IMR-90 (cell line): ENCODE data around the gene MIEF1. TPM values are rescaled to one million over a fixed set of nuclear protein-coding genes. Genes with fewer than 3 reads are reported as not detected.

ENCODE experiments used
- ATAC-seq: fragments of 200-7000 bp; cut with Tn5 transposase; 2 replicates; pipeline ENCODE4 v1.9.1; 2020; ENCODE audit warnings: low read depth, mild to moderate bottlenecking, moderate library complexity
- BruUV-seq: library from RNA; stranded (reverse); fragments of 400-500 nt; replicated peaks from 2 replicates; lab custom pipeline; 2021; lab: Mats Ljungman, UMichigan
- CTCF ChIA-PET: fragments of 300-600 bp; formaldehyde crosslinking; extraction: SDS; loops from one replicate; lab custom pipeline; 2021; ENCODE audit warnings: antibody characterized with exemption; lab: Yijun Ruan, JAX
- POLR2A ChIA-PET: fragments of 300-600 bp; sonication (Branson Sonifier 250); formaldehyde crosslinking; loops from one replicate; lab custom pipeline; 2022; ENCODE audit warnings: antibody characterized with exemption; ENCODE audit not compliant: unreplicated experiment; lab: Charles Lee
- DNase-seq: peaks from one replicate; pipeline ENCODE4 v3.0.0; 2013
- H2AFZ ChIP-seq: replicated peaks from 2 replicates; pipeline ENCODE3; 2013; ENCODE audit warnings: low read length, mild to moderate bottlenecking; ENCODE audit not compliant: poor library complexity
- H2AK5ac ChIP-seq: 2 replicates; pipeline ENCODE4 v1.6.1; 2013; ENCODE audit warnings: low read depth, low read length, inconsistent platforms
- H2AK9ac ChIP-seq: replicated peaks from 2 replicates; pipeline ENCODE3; 2013; ENCODE audit warnings: mild to moderate bottlenecking, low read depth, low read length, moderate library complexity; ENCODE audit not compliant: poor library complexity
- H2BK120ac ChIP-seq: 2 replicates; pipeline ENCODE4 v1.6.1; 2013; ENCODE audit warnings: low read depth, low read length, inconsistent platforms
- H2BK15ac ChIP-seq: 3 replicates; pipeline ENCODE4 v1.6.1; 2013; ENCODE audit warnings: low read depth, low read length, inconsistent platforms
- H2BK20ac ChIP-seq: 2 replicates; pipeline ENCODE4 v1.6.1; 2013; ENCODE audit warnings: low read depth, mild to moderate bottlenecking, inconsistent platforms, low read length, moderate library complexity
- H2BK5ac ChIP-seq: 2 replicates; pipeline ENCODE4 v1.6.1; 2013; ENCODE audit warnings: mild to moderate bottlenecking, low read depth, low read length, inconsistent platforms; ENCODE audit not compliant: poor library complexity, severe bottlenecking
- H3K14ac ChIP-seq: replicated peaks from 2 replicates; pipeline ENCODE4 v1.6.1; 2013; ENCODE audit warnings: low read depth, low read length, inconsistent platforms
- H3K18ac ChIP-seq: 2 replicates; pipeline ENCODE4 v1.6.1; 2013; ENCODE audit warnings: low read depth, low read length, control low read depth
- H3K23ac ChIP-seq: 2 replicates; pipeline ENCODE4 v1.6.1; 2013; ENCODE audit warnings: low read depth, low read length, inconsistent platforms
- H3K27ac ChIP-seq: 2 replicates; pipeline ENCODE4 v1.5.1; 2013; ENCODE audit warnings: mild to moderate bottlenecking, control low read depth, low read length; ENCODE audit not compliant: insufficient read depth
- H3K27me3 ChIP-seq: 2 replicates; pipeline ENCODE4 v1.6.1; 2013; ENCODE audit warnings: low read length; ENCODE audit not compliant: control insufficient read depth, insufficient read depth
- H3K36me3 ChIP-seq: 2 replicates; pipeline ENCODE4 v1.6.1; 2013; ENCODE audit warnings: low read length, mixed read lengths; ENCODE audit not compliant: control insufficient read depth, insufficient read depth
- H3K4ac ChIP-seq: 2 replicates; pipeline ENCODE4 v1.6.1; 2013; ENCODE audit warnings: low read depth, low read length, inconsistent platforms
- H3K4me1 ChIP-seq: 2 replicates; pipeline ENCODE4 v1.6.1; 2013; ENCODE audit warnings: low read length, mixed read lengths; ENCODE audit not compliant: control insufficient read depth, insufficient read depth
- H3K4me2 ChIP-seq: 2 replicates; pipeline ENCODE4 v1.6.1; 2013; ENCODE audit warnings: low read depth, mild to moderate bottlenecking, control low read depth, low read length, moderate library complexity
- H3K4me3 ChIP-seq: 2 replicates; pipeline ENCODE4 v1.5.1; 2013; ENCODE audit warnings: low read depth, mild to moderate bottlenecking, control low read depth, low read length, moderate library complexity; ENCODE audit not compliant: insufficient read depth
- H3K56ac ChIP-seq: 2 replicates; pipeline ENCODE4 v1.6.1; 2013; ENCODE audit warnings: low read length, inconsistent platforms; ENCODE audit not compliant: insufficient read depth; ENCODE audit errors: extremely low read depth
- H3K79me1 ChIP-seq, 2 experiments: 2 replicates each; pipeline ENCODE4 v1.6.1; 2013; ENCODE audit warnings: low read length in 2 of 2, inconsistent platforms in 1 of 2, low read depth in 1 of 2
- H3K9ac ChIP-seq: 2 replicates; pipeline ENCODE4 v1.6.1; 2013; ENCODE audit warnings: low read depth, low read length, control low read depth
- H3K9me1 ChIP-seq: 2 replicates; pipeline ENCODE4 v1.6.1; 2013; ENCODE audit warnings: low read length, inconsistent platforms; ENCODE audit not compliant: insufficient read depth
- H3K9me3 ChIP-seq: 2 replicates; pipeline ENCODE4 v1.6.1; 2013; ENCODE audit warnings: low read length; ENCODE audit not compliant: control insufficient read depth, insufficient read depth
- H4K20me1 ChIP-seq: 2 replicates; pipeline ENCODE4 v1.6.1; 2013; ENCODE audit warnings: low read length, inconsistent platforms; ENCODE audit not compliant: insufficient read depth
- H4K5ac ChIP-seq: 2 replicates; pipeline ENCODE4 v1.6.1; 2013; ENCODE audit warnings: mild to moderate bottlenecking, low read depth, low read length, control low read depth
- H4K8ac ChIP-seq, 2 experiments: 2 replicates each; pipeline ENCODE4 v1.6.1; 2013; ENCODE audit warnings: low read depth in 2 of 2, low read length in 2 of 2, control low read depth in 1 of 2, inconsistent platforms in 1 of 2
- H4K91ac ChIP-seq: 2 replicates; pipeline ENCODE4 v1.6.1; 2013; ENCODE audit warnings: low read depth, low read length, inconsistent platforms; ENCODE audit not compliant: insufficient read depth
- BHLHE40 ChIP-seq: fragments of 150-350 bp; IDR thresholded peaks from 2 replicates; pipeline ENCODE4 v1.6.1; 2016; ENCODE audit warnings: mild to moderate bottlenecking, low read depth, low read length
- CEBPB ChIP-seq: IDR thresholded peaks from 2 replicates; pipeline ENCODE4 v1.6.1; 2012; ENCODE audit warnings: low read depth, low read length, improper control_type of control experiment
- CTCF ChIP-seq: conservative IDR thresholded peaks from 2 replicates; pipeline ENCODE4 v1.5.1; 2012; ENCODE audit warnings: mild to moderate bottlenecking, low read depth, low read length, improper control_type of control experiment
- FOS ChIP-seq: fragments of 150-350 bp; IDR thresholded peaks from 2 replicates; pipeline ENCODE4 v1.6.1; 2016; ENCODE audit warnings: low read depth, low read length
- MAFK ChIP-seq: IDR thresholded peaks from 2 replicates; pipeline ENCODE4 v1.6.1; 2012; ENCODE audit warnings: low read depth, low read length, improper control_type of control experiment
- MAZ ChIP-seq: IDR thresholded peaks from 2 replicates; pipeline ENCODE4 v1.6.1; 2012; ENCODE audit warnings: low read depth, mild to moderate bottlenecking, low read length, improper control_type of control experiment, moderate library complexity, borderline replicate concordance
- MXI1 ChIP-seq: IDR thresholded peaks from 2 replicates; pipeline ENCODE4 v1.6.1; 2012; ENCODE audit warnings: low read depth, mild to moderate bottlenecking, low read length, moderate library complexity, borderline replicate concordance
- NFE2L2 ChIP-seq: fragments of 150-350 bp; IDR thresholded peaks from 2 replicates; pipeline ENCODE4 v1.6.1; 2016; ENCODE audit warnings: low read depth, mild to moderate bottlenecking, low read length
- POLR2A ChIP-seq: IDR thresholded peaks from 2 replicates; pipeline ENCODE4 v1.6.1; 2012; ENCODE audit warnings: mild to moderate bottlenecking, low read depth, low read length
- RAD21 ChIP-seq: IDR thresholded peaks from 2 replicates; pipeline ENCODE4 v1.6.1; 2012; ENCODE audit warnings: low read length, improper control_type of control experiment
- RCOR1 ChIP-seq: IDR thresholded peaks from 2 replicates; pipeline ENCODE4 v1.6.1; 2012; ENCODE audit warnings: mild to moderate bottlenecking, low read length, improper control_type of control experiment; ENCODE audit not compliant: insufficient replicate concordance
- RFX5 ChIP-seq: IDR thresholded peaks from 2 replicates; pipeline ENCODE4 v1.8.0; 2012; ENCODE audit warnings: low read depth, mild to moderate bottlenecking, low read length, moderate library complexity
- USF2 ChIP-seq: fragments of 150-350 bp; IDR thresholded peaks from 2 replicates; pipeline ENCODE4 v1.6.1; 2017; ENCODE audit warnings: mild to moderate bottlenecking, antibody characterized with exemption, low read length, low read depth
- WGBS, 2 experiments: methylation state at CpG; one replicate each; pipeline versions ENCODE4 v1.1.5 to v1.1.7; 2013; ENCODE audit warnings: missing lambda C conversion rate in 2 of 2; ENCODE audit not compliant: insufficient read length in 1 of 2; ENCODE audit errors: extremely low coverage in 2 of 2; 5-methylcytosine and 5-hydroxymethylcytosine counted together
- dilution Hi-C: fragments of 300-500 bp; cut with HindIII; formaldehyde crosslinking; loops from one replicate; pipeline ENCODE4 v1.14.3; 2018; ENCODE audit warnings: low sequenced_read_pairs; ENCODE audit not compliant: unreplicated experiment
- in situ Hi-C: fragments of 300-500 bp; cut with MboI; formaldehyde crosslinking; loops from 3 replicates; pipeline ENCODE4 v1.14.3; 2019; ENCODE audit warnings: low sequenced_read_pairs, inconsistent platforms, mixed read lengths
- intact Hi-C: fragments of 100-400 bp; cut with micrococcal nuclease; formaldehyde crosslinking; loops from 2 replicates; pipeline ENCODE4 v1.10.0; 2022
- polyA plus RNA-seq, 3 experiments: library from polyadenylated mRNA; depleted of rRNA; stranded (reverse); fragments of >200 nt; gene quantifications; 2 replicates each; pipeline ENCODE4 v1.2.3, GENCODE V29; 2012; ENCODE audit warnings: low replicate concordance in 1 of 3
- total RNA-seq: library from RNA; depleted of rRNA; stranded (reverse); fragments of >200 nt; gene quantifications from 2 replicates; pipeline ENCODE4 v1.2.3, GENCODE V29; 2012

Gene MIEF1
- total and polyA plus RNA-seq, 2 of the 4 experiments (the other 2 are of a cell fraction) = 9.7 to 16.9 TPM

- H3K18ac ChIP-seq = no peak overlapping the region
- H4K8ac ChIP-seq = no peak overlapping the region; a peak in 1 of 4 replicates
- no peak overlapping the region for H3K4me3 ChIP-seq
- H2AFZ ChIP-seq = no peak overlapping the region
- peaks cover 18% of the 10 kb centered on the region; the same call in 1 of the 2 replicates for H4K20me1 ChIP-seq
- H3K56ac ChIP-seq = no peak overlapping the region
- dilution Hi-C loops = no loop called here
- H3K4ac ChIP-seq = no peak overlapping the region
- no peak overlapping the region for H2AK9ac ChIP-seq
- H2BK15ac ChIP-seq = no peak overlapping the region
- peaks cover 29 to 62% of the 10 kb centered on the region in 2 experiments for H3K79me1 ChIP-seq
- no peak overlapping the region for H3K27ac ChIP-seq
- H2BK5ac ChIP-seq = no peak overlapping the region
- no peak overlapping the region for H2BK120ac ChIP-seq
- H3K9me1 ChIP-seq = peaks cover 6% of the 10 kb centered on the region
- no peak overlapping the region for H4K5ac ChIP-seq
- no peak overlapping the region for H3K14ac ChIP-seq
- no peak overlapping the region for H4K91ac ChIP-seq
- no peak overlapping the region for H2AK5ac ChIP-seq
- peak overlapping the region; percentile 85; the same call in 1 of the 2 replicates for H3K9ac ChIP-seq
- no peak for ATAC-seq
- intact Hi-C loops = loop anchor here (2.0 kb wide), 1 partner anchor 15 kb away; no protein-coding TSS in a partner anchor
- no peaks in the 10 kb centered on the region for H3K9me3 ChIP-seq
- TF ChIP-seq BHLHE40 = no peak
- no peak for TF ChIP-seq CEBPB
- TF ChIP-seq MXI1 = no peak
- no peak for TF ChIP-seq NFE2L2
- TF ChIP-seq MAZ = no peak
- TF ChIP-seq RAD21 = no peak
- no peak for TF ChIP-seq RCOR1
- no peak for TF ChIP-seq POLR2A
- no peak for TF ChIP-seq CTCF
- TF ChIP-seq MAFK = no peak
- no peak for TF ChIP-seq USF2
- no peak for TF ChIP-seq FOS
- TF ChIP-seq RFX5 = no peak
- H3K23ac ChIP-seq = no peak overlapping the region
- DNase-seq = no peak
- in situ Hi-C loops = no loop called here
- H3K27me3 ChIP-seq = no peaks in the 10 kb centered on the region
- H3K36me3 ChIP-seq = peaks cover 31% of the 10 kb centered on the region
- BruUV-seq = no TSS peak
- peaks cover 10% of the 10 kb centered on the region for H3K4me1 ChIP-seq
- WGBS, 2 experiments = 100% methylated on average over 1 of the region's 6 CpGs; no CpG with 5 or more reads in 1 of the 2 experiments
- ChIA-PET POLR2A (no interaction called here), CTCF (interaction anchor here (1.6 kb wide), 1 partner anchor 11 kb away, joined by 6 read pairs; no protein-coding TSS in a partner anchor)
- peak overlapping the region; percentile 46; the same call in 1 of the 2 replicates for H3K4me2 ChIP-seq
- H2BK20ac ChIP-seq = no peak overlapping the region
These were observed 1.5 kb downstream of the MIEF1 start for GRCh38 chr22:39503630-39504029.
